ENCODE results near the gene SSPN.

Gene SSPN

GRCh38 chr12:26273811-26274210, 78.4 kb downstream of the SSPN start:
- H3K9me3 ChIP-seq (ENCODE audit: control insufficient read depth, low read length) = no peaks in the 10 kb centered on the region
- H3K27ac ChIP-seq (ENCODE audit: insufficient read depth, low read depth, low read length, poor library complexity, severe bottlenecking) = no peak overlapping the region
- 54 to 69% methylated on average over 5 to 6 of the region's 6 CpGs for WGBS, 2 experiments
- H3K4me3 ChIP-seq (ENCODE audit: insufficient read depth, low read depth, low read length) = no peak overlapping the region
- no peaks in the 10 kb centered on the region for H3K27me3 ChIP-seq (ENCODE audit: control insufficient read depth, insufficient read depth, low read length, poor library complexity, severe bottlenecking)
- H3K4me1 ChIP-seq (ENCODE audit: control insufficient read depth, insufficient read depth, low read length) = peaks cover 4% of the 10 kb centered on the region
- H3K36me3 ChIP-seq (ENCODE audit: control insufficient read depth, insufficient read depth, low read length) = no peaks in the 10 kb centered on the region

GRCh38 chr12:26274441-26275312, 79.3 kb downstream of the SSPN start:
- H3K4me1 ChIP-seq (ENCODE audit: control insufficient read depth, insufficient read depth, low read length) = peaks cover 4% of the 10 kb centered on the region
- H3K9me3 ChIP-seq (ENCODE audit: control insufficient read depth, low read length) = no peaks in the 10 kb centered on the region
- no peaks in the 10 kb centered on the region for H3K36me3 ChIP-seq (ENCODE audit: control insufficient read depth, insufficient read depth, low read length)
- WGBS, 2 experiments = 64 to 66% methylated on average over 13 of the region's 13 CpGs
- no peaks in the 10 kb centered on the region for H3K27me3 ChIP-seq (ENCODE audit: control insufficient read depth, insufficient read depth, low read length, poor library complexity, severe bottlenecking)
- peak overlapping the region; percentile 27 for H3K27ac ChIP-seq (ENCODE audit: insufficient read depth, low read depth, low read length, poor library complexity, severe bottlenecking)
- H3K4me3 ChIP-seq (ENCODE audit: insufficient read depth, low read depth, low read length) = no peak overlapping the region

- WGBS, 2 experiments = 90 to 96% methylated on average over 11 of the region's 11 CpGs
- H3K27me3 ChIP-seq (ENCODE audit: control insufficient read depth, insufficient read depth, low read length, poor library complexity, severe bottlenecking) = no peaks in the 10 kb centered on the region
- no peak overlapping the region for H3K27ac ChIP-seq (ENCODE audit: insufficient read depth, low read depth, low read length, poor library complexity, severe bottlenecking)
Measured at GRCh38 chr12:26275313-26276131, 80.1 kb downstream of the SSPN start.

GRCh38 chr12:26276709-26277108, 81.3 kb downstream of the SSPN start:
- 94% methylated on average over 2 of the region's 2 CpGs for WGBS, 2 experiments
- Histone ChIP-seq H3K27ac (ENCODE audit: insufficient read depth, low read depth, low read length, poor library complexity, severe bottlenecking) (no peak overlapping the region), H3K27me3 (ENCODE audit: control insufficient read depth, insufficient read depth, low read length, poor library complexity, severe bottlenecking) (no peaks in the 10 kb centered on the region), H3K36me3 (ENCODE audit: control insufficient read depth, insufficient read depth, low read length) (no peaks in the 10 kb centered on the region), H3K4me3 (ENCODE audit: insufficient read depth, low read depth, low read length) (no peak overlapping the region), H3K4me1 (ENCODE audit: control insufficient read depth, insufficient read depth, low read length) (peaks cover 4% of the 10 kb centered on the region), H3K9me3 (ENCODE audit: control insufficient read depth, low read length) (no peaks in the 10 kb centered on the region)

More at GRCh38 chr12:26275313-26276131, 80.1 kb downstream of the SSPN start:
- Histone ChIP-seq H3K4me1 (ENCODE audit: control insufficient read depth, insufficient read depth, low read length) (peaks cover 4% of the 10 kb centered on the region), H3K9me3 (ENCODE audit: control insufficient read depth, low read length) (no peaks in the 10 kb centered on the region), H3K4me3 (ENCODE audit: insufficient read depth, low read depth, low read length) (no peak overlapping the region), H3K36me3 (ENCODE audit: control insufficient read depth, insufficient read depth, low read length) (no peaks in the 10 kb centered on the region)

- Histone ChIP-seq H3K36me3 (ENCODE audit: control insufficient read depth, insufficient read depth, low read length) (no peaks in the 10 kb centered on the region), H3K27ac (ENCODE audit: insufficient read depth, low read depth, low read length, poor library complexity, severe bottlenecking) (no peak overlapping the region), H3K4me3 (ENCODE audit: insufficient read depth, low read depth, low read length) (no peak overlapping the region), H3K27me3 (ENCODE audit: control insufficient read depth, insufficient read depth, low read length, poor library complexity, severe bottlenecking) (no peaks in the 10 kb centered on the region), H3K4me1 (ENCODE audit: control insufficient read depth, insufficient read depth, low read length) (peaks cover 4% of the 10 kb centered on the region), H3K9me3 (ENCODE audit: control insufficient read depth, low read length) (no peaks in the 10 kb centered on the region)
- 87 to 88% methylated on average over 16 of the region's 16 CpGs for WGBS, 2 experiments
Measured at GRCh38 chr12:26277506-26278246, 82.3 kb downstream of the SSPN start.

GRCh38 chr12:26278266-26278665, 82.9 kb downstream of the SSPN start:
- Histone ChIP-seq H3K9me3 (ENCODE audit: control insufficient read depth, low read length) (no peaks in the 10 kb centered on the region), H3K36me3 (ENCODE audit: control insufficient read depth, insufficient read depth, low read length) (no peaks in the 10 kb centered on the region), H3K4me3 (ENCODE audit: insufficient read depth, low read depth, low read length) (no peak overlapping the region), H3K4me1 (ENCODE audit: control insufficient read depth, insufficient read depth, low read length) (peaks cover 4% of the 10 kb centered on the region), H3K27me3 (ENCODE audit: control insufficient read depth, insufficient read depth, low read length, poor library complexity, severe bottlenecking) (no peaks in the 10 kb centered on the region), H3K27ac (ENCODE audit: insufficient read depth, low read depth, low read length, poor library complexity, severe bottlenecking) (no peak overlapping the region)
- WGBS, 2 experiments = 90 to 94% methylated on average over 1 of the region's 1 CpG

- WGBS, 2 experiments = 90 to 92% methylated on average over 5 of the region's 5 CpGs
- Histone ChIP-seq H3K9me3 (ENCODE audit: control insufficient read depth, low read length) (no peaks in the 10 kb centered on the region), H3K27me3 (ENCODE audit: control insufficient read depth, insufficient read depth, low read length, poor library complexity, severe bottlenecking) (no peaks in the 10 kb centered on the region), H3K36me3 (ENCODE audit: control insufficient read depth, insufficient read depth, low read length) (no peaks in the 10 kb centered on the region), H3K4me3 (ENCODE audit: insufficient read depth, low read depth, low read length) (no peak overlapping the region), H3K4me1 (ENCODE audit: control insufficient read depth, insufficient read depth, low read length) (peaks cover 4% of the 10 kb centered on the region), H3K27ac (ENCODE audit: insufficient read depth, low read depth, low read length, poor library complexity, severe bottlenecking) (no peak overlapping the region)
Measured at GRCh38 chr12:26278666-26279065, 83.3 kb downstream of the SSPN start.

GRCh38 chr12:26279091-26279490, 83.7 kb downstream of the SSPN start:
- peaks cover 4% of the 10 kb centered on the region for H3K4me1 ChIP-seq (ENCODE audit: control insufficient read depth, insufficient read depth, low read length)
- H3K4me3 ChIP-seq (ENCODE audit: insufficient read depth, low read depth, low read length) = no peak overlapping the region
- no peak overlapping the region for H3K27ac ChIP-seq (ENCODE audit: insufficient read depth, low read depth, low read length, poor library complexity, severe bottlenecking)
- H3K9me3 ChIP-seq (ENCODE audit: control insufficient read depth, low read length) = no peaks in the 10 kb centered on the region
- H3K27me3 ChIP-seq (ENCODE audit: control insufficient read depth, insufficient read depth, low read length, poor library complexity, severe bottlenecking) = no peaks in the 10 kb centered on the region
- H3K36me3 ChIP-seq (ENCODE audit: control insufficient read depth, insufficient read depth, low read length) = no peaks in the 10 kb centered on the region

- H3K4me1 ChIP-seq (ENCODE audit: control insufficient read depth, insufficient read depth, low read length) = no peaks in the 10 kb centered on the region
Measured at GRCh38 chr12:26279908-26280307, 84.5 kb downstream of the SSPN start.

GRCh38 chr12:26280869-26281268, 85.5 kb downstream of the SSPN start:
- Histone ChIP-seq H3K4me3 (ENCODE audit: insufficient read depth, low read depth, low read length) (no peak overlapping the region), H3K36me3 (ENCODE audit: control insufficient read depth, insufficient read depth, low read length) (no peaks in the 10 kb centered on the region), H3K27me3 (ENCODE audit: control insufficient read depth, insufficient read depth, low read length, poor library complexity, severe bottlenecking) (no peaks in the 10 kb centered on the region), H3K27ac (ENCODE audit: insufficient read depth, low read depth, low read length, poor library complexity, severe bottlenecking) (no peak overlapping the region), H3K4me1 (ENCODE audit: control insufficient read depth, insufficient read depth, low read length) (no peaks in the 10 kb centered on the region), H3K9me3 (ENCODE audit: control insufficient read depth, low read length) (no peaks in the 10 kb centered on the region)
- WGBS, 2 experiments = 90 to 93% methylated on average over 3 of the region's 3 CpGs

More at GRCh38 chr12:26279908-26280307, 84.5 kb downstream of the SSPN start:
- Histone ChIP-seq H3K36me3 (ENCODE audit: control insufficient read depth, insufficient read depth, low read length) (no peaks in the 10 kb centered on the region), H3K9me3 (ENCODE audit: control insufficient read depth, low read length) (no peaks in the 10 kb centered on the region), H3K27ac (ENCODE audit: insufficient read depth, low read depth, low read length, poor library complexity, severe bottlenecking) (no peak overlapping the region), H3K27me3 (ENCODE audit: control insufficient read depth, insufficient read depth, low read length, poor library complexity, severe bottlenecking) (no peaks in the 10 kb centered on the region), H3K4me3 (ENCODE audit: insufficient read depth, low read depth, low read length) (no peak overlapping the region)
- 92% methylated on average over 5 of the region's 5 CpGs for WGBS, 2 experiments

Measured in ectodermal cell (in vitro differentiated cells).